Endothelial cell of umbilical vein (primary cell): Measurements from ENCODE around the gene GIPR. TPM values are rescaled to one million over a fixed set of nuclear protein-coding genes. Genes with fewer than 3 reads are reported as not detected.

Source experiments
- BruUV-seq: library from RNA; stranded (reverse); fragments of 400-500 nt; replicated peaks from 2 replicates; lab custom pipeline; 2021; lab: Mats Ljungman, UMichigan
- CTCF ChIA-PET: fragments of 300-600, 350-600 bp; sonication (Branson Sonifier 250); formaldehyde crosslinking; loops from one replicate; lab custom pipeline; 2021; ENCODE audit warnings: antibody characterized with exemption, inconsistent platforms; lab: Charles Lee
- POLR2A ChIA-PET: fragments of 300-600, 350-600 bp; sonication (Branson Sonifier 250); formaldehyde crosslinking; loops from one replicate; lab custom pipeline; 2021; ENCODE audit warnings: antibody characterized with exemption, inconsistent platforms; lab: Charles Lee
- DNase-seq: peaks from one replicate; pipeline ENCODE4 v3.0.0-alpha.2; 2011; ENCODE audit warnings: low read depth, low spot score
- FAIRE-seq: peaks from 2 replicates; lab custom pipeline; 2011; peaks lifted over from hg19 to GRCh38; lab: Jason Lieb, UNC
- H2AFZ ChIP-seq: 2 replicates; pipeline ENCODE4 v1.6.0; 2012; ENCODE audit warnings: low read depth, low read length, control low read depth, inconsistent platforms
- H3K27ac ChIP-seq: 2 replicates; pipeline ENCODE4 v1.5.1; 2011; ENCODE audit warnings: low read depth, mild to moderate bottlenecking, control low read depth, low read length, moderate library complexity; ENCODE audit not compliant: insufficient read depth
- H3K27me3 ChIP-seq, 2 experiments: 2 replicates each; pipeline versions ENCODE4 v1.6.0 to v1.6.1; 2011; ENCODE audit warnings: low read length in 2 of 2, mixed read lengths in 1 of 2; ENCODE audit not compliant: control insufficient read depth in 2 of 2, insufficient read depth in 2 of 2
- H3K36me3 ChIP-seq, 2 experiments: 2 replicates in 1 of 2; 3 replicates in 1 of 2; pipeline ENCODE4 v1.5.1; 2011; ENCODE audit warnings: low read length in 2 of 2, mild to moderate bottlenecking in 1 of 2, moderate library complexity in 1 of 2; ENCODE audit not compliant: control insufficient read depth in 2 of 2, insufficient read depth in 2 of 2; ENCODE audit errors: extremely low read depth in 1 of 2
- H3K4me1 ChIP-seq: 3 replicates; pipeline ENCODE4 v1.5.1; 2011; ENCODE audit warnings: mild to moderate bottlenecking, low read length; ENCODE audit not compliant: control insufficient read depth, insufficient read depth; ENCODE audit errors: extremely low read depth
- H3K4me2 ChIP-seq: 2 replicates; pipeline ENCODE4 v1.6.1; 2011; ENCODE audit warnings: low read length, control low read depth, mixed read lengths; ENCODE audit not compliant: insufficient read depth
- H3K4me3 ChIP-seq, 3 experiments: fragments of 200-600 bp in 1 of 3; sonication (generic), shearing (Covaris generic) in 1 of 3; replicated peaks in 1 of 3; 2 replicates each; pipeline ENCODE4 v1.5.1; 2011 to 2016; ENCODE audit warnings: control low read depth in 3 of 3, low read length in 3 of 3, mild to moderate bottlenecking in 2 of 3, inconsistent platforms in 1 of 3, low read depth in 1 of 3, moderate library complexity in 1 of 3; ENCODE audit not compliant: insufficient read depth in 1 of 3
- H3K79me2 ChIP-seq: 2 replicates; pipeline ENCODE4 v1.6.0; 2012; ENCODE audit warnings: low read length, inconsistent platforms; ENCODE audit not compliant: control insufficient read depth, insufficient read depth
- H3K9ac ChIP-seq: replicated peaks from 2 replicates; pipeline ENCODE3; 2011; ENCODE audit warnings: low read length, control low read depth; ENCODE audit not compliant: insufficient read depth; ENCODE audit errors: extremely low read depth
- H3K9me1 ChIP-seq: replicated peaks from 3 replicates; pipeline ENCODE4 v1.6.0; 2011; ENCODE audit warnings: mild to moderate bottlenecking, low read length; ENCODE audit not compliant: control insufficient read depth, insufficient read depth; ENCODE audit errors: extremely low read depth
- H3K9me3 ChIP-seq: replicated peaks from 2 replicates; pipeline ENCODE4 v1.5.1; 2012; ENCODE audit warnings: low read length, inconsistent platforms; ENCODE audit not compliant: control insufficient read depth, insufficient read depth
- H4K20me1 ChIP-seq: replicated peaks from 2 replicates; pipeline ENCODE3; 2011; ENCODE audit warnings: mild to moderate bottlenecking, low read length; ENCODE audit not compliant: control insufficient read depth, insufficient read depth; ENCODE audit errors: extremely low read depth
- EZH2 ChIP-seq: IDR thresholded peaks from 2 replicates; pipeline ENCODE4 v1.6.1; 2012; ENCODE audit warnings: borderline replicate concordance, low read depth, mild to moderate bottlenecking, moderate library complexity, low read length, inconsistent platforms; ENCODE audit not compliant: severe bottlenecking
- FOS ChIP-seq: IDR thresholded peaks from 2 replicates; pipeline ENCODE4 v1.6.1; 2011; ENCODE audit warnings: mild to moderate bottlenecking, low read length, moderate library complexity, borderline replicate concordance; ENCODE audit not compliant: insufficient read depth
- GATA2 ChIP-seq: IDR thresholded peaks from 2 replicates; pipeline ENCODE4 v1.7.0; 2011; ENCODE audit warnings: low read depth, mild to moderate bottlenecking, moderate library complexity, mixed read lengths, low read length; ENCODE audit not compliant: insufficient read length, insufficient read depth
- JUN ChIP-seq: IDR thresholded peaks from 2 replicates; pipeline ENCODE4 v1.6.1; 2011; ENCODE audit warnings: borderline replicate concordance, low read depth; ENCODE audit not compliant: insufficient read length, insufficient read depth
- MYC ChIP-seq: IDR thresholded peaks from one replicate; pipeline ENCODE4 v1.6.1; 2011; ENCODE audit warnings: mild to moderate bottlenecking, low read depth, low read length
- POLR2A ChIP-seq: IDR thresholded peaks from 2 replicates; pipeline ENCODE4 v1.6.1; 2012; ENCODE audit warnings: low read depth, mild to moderate bottlenecking, control low read depth, low read length
- POLR2AphosphoS5 ChIP-seq: IDR thresholded peaks from 2 replicates; pipeline ENCODE4 v1.6.1; 2012; ENCODE audit warnings: low read depth, mild to moderate bottlenecking, control low read depth, low read length, moderate library complexity; ENCODE audit not compliant: insufficient read depth
- dilution Hi-C: fragments of 300-500 bp; cut with MboI; formaldehyde crosslinking; loops from one replicate; pipeline ENCODE4 v1.15.0; 2019; ENCODE audit warnings: low sequenced_read_pairs; ENCODE audit not compliant: extremely low pct_ligation_motif_present
- intact Hi-C: fragments of 100-400 bp; cut with micrococcal nuclease; formaldehyde crosslinking; loops from one replicate; pipeline ENCODE4 v1.10.0; 2022
- polyA plus RNA-seq, 4 experiments: library from polyadenylated mRNA; depleted of rRNA in 3 of 4; stranded (reverse) in 3 of 4; unstranded in 1 of 4; fragments of >200 nt; gene quantifications; 2 replicates each; pipeline versions ENCODE4 v1.2.1 to v1.2.3, GENCODE V29; 2011 to 2012; ENCODE audit warnings: missing spikeins in 1 of 4
- total RNA-seq: library from RNA; stranded (reverse); gene quantifications from 2 replicates; pipeline ENCODE4 v1.2.3, GENCODE V29; 2021
- TF ChIP-seq, protein P1 (sequence below): IDR thresholded peaks from 2 replicates; pipeline ENCODE4 v1.6.1; 2011; ENCODE audit not compliant: insufficient read depth, insufficient read length
- TF ChIP-seq, protein P2 (sequence below), 2 donors: IDR thresholded peaks; 1 replicate in 1 of 2; 2 replicates in 1 of 2; pipeline ENCODE4 v1.5.1; 2011; ENCODE audit warnings: low read length in 2 of 2, mild to moderate bottlenecking in 2 of 2, moderate library complexity in 2 of 2, control low read depth in 1 of 2, inconsistent platforms in 1 of 2, low read depth in 1 of 2; ENCODE audit not compliant: insufficient read depth in 1 of 2; ENCODE audit errors: extremely low read depth in 1 of 2

Gene GIPR
- total and polyA plus RNA-seq, 2 donors (not counting 3 experiments of a cell fraction or from before 2014, with no cell fraction given) = not detected

DNA sequence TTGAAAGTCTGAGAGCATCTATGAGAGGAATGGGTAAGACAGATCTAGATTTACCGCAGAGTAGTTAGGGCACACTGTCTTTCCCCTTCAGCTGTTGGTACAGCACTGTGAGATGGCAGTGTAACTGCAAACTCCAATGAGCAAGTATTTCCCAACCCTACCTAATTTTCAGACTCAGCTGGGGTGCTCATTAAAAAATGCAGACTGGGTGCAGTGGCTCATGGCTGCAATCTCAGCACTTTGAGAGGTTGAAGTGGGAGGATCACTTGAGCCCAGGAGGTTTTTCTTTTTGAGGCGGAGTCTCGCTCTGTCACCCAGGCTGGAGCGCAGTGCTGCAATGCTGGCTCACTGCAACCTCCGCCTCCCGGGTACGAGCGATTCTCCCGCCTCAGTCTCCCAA lies 37.1 kb downstream of the GIPR start:
- no peak overlapping the region for H3K4me3 ChIP-seq
- FAIRE-seq = no peak
- H2AFZ ChIP-seq = no peak overlapping the region
- no peak overlapping the region for H3K9ac ChIP-seq
- POLR2A ChIA-PET = interaction anchor here (0.5 kb wide), 1 partner anchor 56 kb away, joined by 3 read pairs; no protein-coding TSS in a partner anchor
- CTCF ChIA-PET = interaction anchor here (1.4 to 1.8 kb wide), 2 partner anchors 12 kb away, joined by 3 to 7 read pairs; partner anchors contain the start of gene QPCTL
- no peaks in the 10 kb centered on the region for H3K9me1 ChIP-seq
- H3K4me2 ChIP-seq = no peak overlapping the region
- dilution Hi-C loops (no loop called here), intact Hi-C loops (no loop called here)
- H3K27me3 ChIP-seq = no peaks in the 10 kb centered on the region
- H3K27ac ChIP-seq = no peak overlapping the region
- H3K4me1 ChIP-seq = no peaks in the 10 kb centered on the region
- peaks cover 0 to 3% of the 10 kb centered on the region in 2 experiments for H3K36me3 ChIP-seq
- TF ChIP-seq, protein P1, sequence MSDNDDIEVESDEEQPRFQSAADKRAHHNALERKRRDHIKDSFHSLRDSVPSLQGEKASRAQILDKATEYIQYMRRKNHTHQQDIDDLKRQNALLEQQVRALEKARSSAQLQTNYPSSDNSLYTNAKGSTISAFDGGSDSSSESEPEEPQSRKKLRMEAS = no peak
- TF ChIP-seq, protein P2, sequence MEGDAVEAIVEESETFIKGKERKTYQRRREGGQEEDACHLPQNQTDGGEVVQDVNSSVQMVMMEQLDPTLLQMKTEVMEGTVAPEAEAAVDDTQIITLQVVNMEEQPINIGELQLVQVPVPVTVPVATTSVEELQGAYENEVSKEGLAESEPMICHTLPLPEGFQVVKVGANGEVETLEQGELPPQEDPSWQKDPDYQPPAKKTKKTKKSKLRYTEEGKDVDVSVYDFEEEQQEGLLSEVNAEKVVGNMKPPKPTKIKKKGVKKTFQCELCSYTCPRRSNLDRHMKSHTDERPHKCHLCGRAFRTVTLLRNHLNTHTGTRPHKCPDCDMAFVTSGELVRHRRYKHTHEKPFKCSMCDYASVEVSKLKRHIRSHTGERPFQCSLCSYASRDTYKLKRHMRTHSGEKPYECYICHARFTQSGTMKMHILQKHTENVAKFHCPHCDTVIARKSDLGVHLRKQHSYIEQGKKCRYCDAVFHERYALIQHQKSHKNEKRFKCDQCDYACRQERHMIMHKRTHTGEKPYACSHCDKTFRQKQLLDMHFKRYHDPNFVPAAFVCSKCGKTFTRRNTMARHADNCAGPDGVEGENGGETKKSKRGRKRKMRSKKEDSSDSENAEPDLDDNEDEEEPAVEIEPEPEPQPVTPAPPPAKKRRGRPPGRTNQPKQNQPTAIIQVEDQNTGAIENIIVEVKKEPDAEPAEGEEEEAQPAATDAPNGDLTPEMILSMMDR (IDR thresholded peaks at IDR 0.05; ENCODE audit: extremely low read depth in 1 of 2, insufficient read depth in 1 of 2, low read depth in 1 of 2, low read length in 2 of 2) = no peak
- TF ChIP-seq MYC = no peak
- TF ChIP-seq EZH2 = no peak
- TF ChIP-seq GATA2 = no peak
- no peak for TF ChIP-seq FOS
- no peak for TF ChIP-seq JUN
- TF ChIP-seq POLR2A = no peak
- no peak for TF ChIP-seq POLR2AphosphoS5
- H4K20me1 ChIP-seq = no peaks in the 10 kb centered on the region
- H3K9me3 ChIP-seq = no peaks in the 10 kb centered on the region
- BruUV-seq = no TSS peak
- DNase-seq = no peak
- no peaks in the 10 kb centered on the region for H3K79me2 ChIP-seq
